NCI-H128 (cell line): ENCODE results near the gene GIMAP2.
"Not testable (repeated sequence)": the region's sequence is repeated elsewhere in the genome, so short reads cannot be mapped to it uniquely, and the experiment has no call there.

ENCODE experiments used
- DNase-seq: peaks from one replicate; lab custom pipeline; 2025; ENCODE audit not compliant: unreplicated experiment; lab: John Stamatoyannopoulos, UW

GIMAP2 gene

GRCh38 chr7:150685219-150686029, at the start of gene GIMAP2:
Gene GIMAP2 (plus strand): TSS chr7:150685706. CDS start chr7:150687060, 1,354 bp downstream.
- no peak for DNase-seq

- no peak for DNase-seq
Measured at GRCh38 chr7:150641854-150642253, 43.7 kb upstream of the GIMAP2 start.

GRCh38 chr7:150642926-150643325, 42.6 kb upstream of the GIMAP2 start:
- no peak for DNase-seq

GRCh38 chr7:150645259-150646020, 40.1 kb upstream of the GIMAP2 start:
- no peak for DNase-seq

- no peak for DNase-seq
Measured at GRCh38 chr7:150648353-150649079, 37.0 kb upstream of the GIMAP2 start.

GRCh38 chr7:150649080-150649385, 36.5 kb upstream of the GIMAP2 start:
- no peak for DNase-seq

GRCh38 chr7:150654692-150655091, 30.8 kb upstream of the GIMAP2 start:
- no peak for DNase-seq

- no peak for DNase-seq
Measured at GRCh38 chr7:150656047-150656446, 29.5 kb upstream of the GIMAP2 start.

- DNase-seq, result no peak
Measured at GRCh38 chr7:150657526-150657925, 28.0 kb upstream of the GIMAP2 start.

GRCh38 chr7:150660939-150661613, 24.4 kb upstream of the GIMAP2 start:
- DNase-seq, result no peak

GRCh38 chr7:150662821-150663220, 22.7 kb upstream of the GIMAP2 start:
- not testable (repeated sequence) for DNase-seq

- DNase-seq, result no peak
Measured at GRCh38 chr7:150663802-150664494, 21.6 kb upstream of the GIMAP2 start.

GRCh38 chr7:150665089-150665748, 20.3 kb upstream of the GIMAP2 start:
- DNase-seq, result no peak

GRCh38 chr7:150665896-150666295, 19.6 kb upstream of the GIMAP2 start:
- DNase-seq, result no peak

- DNase-seq, result no peak
Measured at GRCh38 chr7:150666412-150666811, 19.1 kb upstream of the GIMAP2 start.

- DNase-seq, result no peak
Measured at GRCh38 chr7:150668472-150668911, 17.0 kb upstream of the GIMAP2 start.

GRCh38 chr7:150668977-150669376, 16.5 kb upstream of the GIMAP2 start:
- no peak for DNase-seq

- DNase-seq, result not testable (repeated sequence)
Measured at GRCh38 chr7:150671798-150672585, 13.5 kb upstream of the GIMAP2 start.

GRCh38 chr7:150675714-150676113, 9.8 kb upstream of the GIMAP2 start:
- DNase-seq, result no peak
